Naive thymus-derived CD8-positive, alpha-beta T cell (primary cell): ENCODE results near the gene VWF. TPM values are rescaled to one million over a fixed set of nuclear protein-coding genes. Genes with fewer than 3 reads are reported as not detected.

Experiments
- ATAC-seq, 2 donors: fragments of 150-1000 bp; cut with Tn5 transposase in 1 of 2; sonication (Bioruptor Pico), chemical (Tn5 transposase) in 1 of 2; 1 replicate in 1 of 2; 2 replicates in 1 of 2; pipeline ENCODE4 v1.10.0; 2021; ENCODE audit warnings: mild to moderate bottlenecking in 2 of 2, moderate library complexity in 2 of 2
- POLR2A ChIA-PET: fragments of 350-600 bp; sonication (Branson Sonifier 250); formaldehyde crosslinking; loops from one replicate; lab custom pipeline; 2021; ENCODE audit warnings: antibody characterized with exemption; lab: Charles Lee
- DNase-seq, 10 donors: peaks; one replicate each; pipeline versions ENCODE4 v3.0.0 to v3.0.0-alpha.2; 2020 to 2022
- H3K27ac Mint-ChIP-seq, 10 donors: one replicate each; pipeline ENCODE4 v1.8.0; 2020 to 2022; ENCODE audit warnings: mild to moderate bottlenecking in 10 of 10, mixed read lengths in 10 of 10, moderate library complexity in 4 of 10, inconsistent platforms in 1 of 10
- H3K27me3 Mint-ChIP-seq, 5 donors: one replicate each; pipeline ENCODE4 v1.8.0; 2021 to 2022; ENCODE audit warnings: mixed read lengths in 5 of 5
- H3K36me3 Mint-ChIP-seq, 3 donors: one replicate each; pipeline ENCODE4 v1.8.0; 2020 to 2022; ENCODE audit warnings: mixed read lengths in 3 of 3, mild to moderate bottlenecking in 2 of 3, inconsistent platforms in 1 of 3
- H3K4me1 Mint-ChIP-seq, 4 donors: one replicate each; pipeline ENCODE4 v1.8.0; 2021 to 2022; ENCODE audit warnings: mixed read lengths in 4 of 4
- H3K4me3 Mint-ChIP-seq, 10 donors: one replicate each; pipeline ENCODE4 v1.8.0; 2020 to 2022; ENCODE audit warnings: mild to moderate bottlenecking in 10 of 10, mixed read lengths in 10 of 10, moderate library complexity in 6 of 10, inconsistent platforms in 1 of 10
- H3K9me3 Mint-ChIP-seq, 9 donors: one replicate each; pipeline ENCODE4 v1.8.0; 2020 to 2022; ENCODE audit warnings: mixed read lengths in 9 of 9, mild to moderate bottlenecking in 3 of 9, inconsistent platforms in 1 of 9, moderate library complexity in 1 of 9
- polyA plus RNA-seq, 3 donors: library from polyadenylated mRNA; unstranded; fragments of 300-500 nt; fragmentation: Illumina TruSeq; gene quantifications; one replicate each; pipeline ENCODE4 v1.2.3, GENCODE V29; 2021
- total RNA-seq, 8 experiments: library from RNA in 2 of 8; stranded (reverse) in 2 of 8; gene quantifications; one replicate each; pipeline ENCODE4 v1.2.3 and lab custom pipeline; 2021 to 2026

Gene VWF
- total and polyA plus RNA-seq, 5 experiments from 2014 or later = 0.08 to 0.60 TPM; not detected in 3

- Mint-ChIP-seq H3K27me3 (peaks cover 3 to 15% (median 11%) of the 10 kb centered on the region in 5 donors), H3K27ac (no peak overlapping the region), H3K9me3 (peaks cover 0 to 4% (median 0%) of the 10 kb centered on the region in 9 donors), H3K4me3 (no peak overlapping the region), H3K36me3 (peaks cover 0 to 2% (median 0%) of the 10 kb centered on the region in 3 donors), H3K4me1 (peaks cover 0 to 7% (median 2%) of the 10 kb centered on the region in 4 donors)
- POLR2A ChIA-PET = no interaction called here
- ATAC-seq = no peak
- no peak for DNase-seq
Observed at GRCh38 chr12:6096527-6096926, 27.9 kb downstream of the VWF start.

- H3K9me3 Mint-ChIP-seq = peaks cover 0 to 4% (median 0%) of the 10 kb centered on the region in 9 donors
- no peak for DNase-seq
- peaks cover 4 to 15% (median 11%) of the 10 kb centered on the region in 5 donors for H3K27me3 Mint-ChIP-seq
- no peak for ATAC-seq
- POLR2A ChIA-PET = interaction anchor here (0.5 kb wide), 1 partner anchor 8 kb away, joined by 3 read pairs; no protein-coding TSS in a partner anchor
- no peak overlapping the region for H3K27ac Mint-ChIP-seq
- H3K4me1 Mint-ChIP-seq = peaks cover 7 to 10% (median 8%) of the 10 kb centered on the region in 4 donors
- H3K4me3 Mint-ChIP-seq = no peak overlapping the region
- peaks cover 0 to 2% (median 0%) of the 10 kb centered on the region in 3 donors for H3K36me3 Mint-ChIP-seq
Observed at GRCh38 chr12:6095269-6095668, 29.2 kb downstream of the VWF start.

GRCh38 chr12:6093764-6094163 is 30.7 kb downstream of the VWF start:
- H3K36me3 Mint-ChIP-seq = peaks cover 0 to 2% (median 0%) of the 10 kb centered on the region in 3 donors
- no peak for DNase-seq
- H3K27me3 Mint-ChIP-seq = peaks cover 4 to 15% (median 11%) of the 10 kb centered on the region in 5 donors
- no peak overlapping the region for H3K4me3 Mint-ChIP-seq
- H3K27ac Mint-ChIP-seq = peak overlapping the region in 1 of 10 donors; percentile 18
- ATAC-seq = no peak
- POLR2A ChIA-PET = no interaction called here
- peaks cover 7 to 10% (median 8%) of the 10 kb centered on the region in 4 donors for H3K4me1 Mint-ChIP-seq
- H3K9me3 Mint-ChIP-seq = peaks cover 0 to 4% (median 0%) of the 10 kb centered on the region in 9 donors

DNA sequence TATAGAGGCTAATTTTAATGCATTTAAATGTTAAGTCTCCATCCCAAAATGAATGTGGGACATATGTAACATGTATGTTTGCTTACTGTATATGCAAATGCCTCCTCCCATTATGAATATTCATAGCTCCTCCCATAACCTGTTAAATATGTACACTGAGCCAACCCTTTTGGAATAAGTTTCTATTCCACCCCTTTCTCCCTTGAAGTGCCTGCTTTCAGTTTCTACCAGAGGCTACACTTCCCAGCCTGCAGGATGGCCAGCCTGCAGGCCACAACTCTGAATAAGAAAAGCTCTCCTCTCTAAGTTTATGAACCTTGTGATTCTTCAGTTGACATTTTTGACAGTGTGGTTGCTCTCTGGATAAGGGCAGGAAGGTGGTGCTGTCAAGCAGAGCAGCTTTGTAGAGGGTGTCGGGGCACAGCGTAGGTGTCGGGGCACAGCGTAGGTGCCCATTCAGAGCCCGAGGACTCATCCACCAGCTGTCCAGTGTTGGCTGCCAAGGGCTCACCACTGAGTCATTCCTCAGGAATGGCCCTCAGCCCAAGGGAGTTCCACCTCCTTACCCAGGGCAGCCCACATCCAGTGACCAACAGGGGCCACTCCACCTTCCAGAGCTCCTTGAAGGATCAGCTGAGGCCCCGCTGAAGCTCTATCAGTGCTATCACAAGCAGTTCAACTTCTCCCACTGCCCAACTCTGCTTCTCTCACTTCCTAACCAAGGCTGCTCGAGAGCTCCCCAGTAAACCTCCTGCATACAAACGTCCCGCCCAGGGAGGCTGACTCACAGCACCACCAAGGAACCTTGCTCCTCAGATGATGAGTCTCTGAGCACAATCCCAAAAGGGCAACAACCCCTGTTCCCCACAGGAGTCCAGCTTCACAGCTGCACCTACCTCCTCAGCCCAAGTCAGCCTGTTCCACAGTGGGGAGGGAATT is 31.4 kb downstream of the VWF start:
- Mint-ChIP-seq H3K4me3 (no peak overlapping the region), H3K36me3 (peaks cover 0 to 2% (median 0%) of the 10 kb centered on the region in 3 donors), H3K4me1 (peaks cover 7 to 10% (median 8%) of the 10 kb centered on the region in 4 donors), H3K27ac (peak overlapping the region in 2 of 10 donors; percentile 42 to 83), H3K27me3 (peaks cover 4 to 15% (median 11%) of the 10 kb centered on the region in 5 donors), H3K9me3 (peaks cover 0 to 4% (median 0%) of the 10 kb centered on the region in 9 donors)
- DNase-seq (no peak), ATAC-seq (no peak)
- POLR2A ChIA-PET = no interaction called here

DNA sequence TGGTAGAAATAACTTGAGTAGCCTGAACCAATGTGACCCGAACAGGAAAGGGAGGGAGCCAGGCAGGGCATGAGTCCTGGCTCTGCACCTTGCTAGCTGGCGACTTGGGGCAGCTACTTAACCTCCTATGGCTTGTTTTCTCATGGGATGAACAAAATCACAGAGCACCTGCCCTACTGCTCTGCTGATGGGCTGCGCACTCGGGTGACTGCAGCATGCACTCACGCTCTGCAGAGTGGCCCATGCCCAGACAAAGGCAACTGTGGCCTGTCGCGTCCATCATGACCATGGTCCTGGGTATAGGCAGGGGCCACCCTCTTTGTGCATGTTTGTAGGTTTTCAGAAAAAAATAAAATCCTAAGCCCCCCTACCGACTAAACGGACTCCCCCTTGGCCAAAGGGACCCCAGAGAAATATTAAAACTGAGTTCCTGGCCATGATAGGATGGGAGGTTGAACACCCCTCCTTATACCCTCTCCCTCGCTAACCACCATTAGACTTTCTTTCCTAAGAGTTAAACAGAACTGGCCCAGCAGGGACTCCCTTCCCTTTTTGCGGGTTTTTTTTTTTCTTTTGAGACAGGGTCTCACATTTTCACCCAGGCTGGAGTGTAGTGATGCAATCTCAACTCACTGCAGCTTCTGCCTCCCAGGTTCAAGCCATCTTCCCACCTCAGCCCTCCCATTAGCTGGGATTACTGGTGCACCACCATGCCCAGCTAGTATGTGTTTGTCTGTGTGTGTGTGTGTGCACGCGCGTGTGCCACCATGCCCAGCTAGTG is 32.5 kb downstream of the VWF start:
- no peak for DNase-seq
- no peaks in the 10 kb centered on the region for H3K9me3 Mint-ChIP-seq
- H3K4me1 Mint-ChIP-seq = peaks cover 7 to 10% (median 8%) of the 10 kb centered on the region in 4 donors
- POLR2A ChIA-PET = no interaction called here
- no peak overlapping the region for H3K27ac Mint-ChIP-seq
- no peaks in the 10 kb centered on the region for H3K36me3 Mint-ChIP-seq
- peaks cover 4 to 16% (median 10%) of the 10 kb centered on the region in 5 donors for H3K27me3 Mint-ChIP-seq
- no peak overlapping the region for H3K4me3 Mint-ChIP-seq
- ATAC-seq = no peak

- no peak for ATAC-seq
- peaks cover 7 to 10% (median 9%) of the 10 kb centered on the region in 4 donors for H3K4me1 Mint-ChIP-seq
- H3K4me3 Mint-ChIP-seq = no peak overlapping the region
- POLR2A ChIA-PET = interaction anchor here (0.5 kb wide), 1 partner anchor 14 kb away, joined by 3 read pairs; no protein-coding TSS in a partner anchor
- peaks cover 4 to 14% (median 9%) of the 10 kb centered on the region in 5 donors for H3K27me3 Mint-ChIP-seq
- H3K36me3 Mint-ChIP-seq = no peaks in the 10 kb centered on the region
- H3K27ac Mint-ChIP-seq = peak overlapping the region in 3 of 10 donors; percentile 16 to 37 (median 29)
- no peaks in the 10 kb centered on the region for H3K9me3 Mint-ChIP-seq
- DNase-seq = no peak
Observed at GRCh38 chr12:6090803-6091202, 33.7 kb downstream of the VWF start.

DNA sequence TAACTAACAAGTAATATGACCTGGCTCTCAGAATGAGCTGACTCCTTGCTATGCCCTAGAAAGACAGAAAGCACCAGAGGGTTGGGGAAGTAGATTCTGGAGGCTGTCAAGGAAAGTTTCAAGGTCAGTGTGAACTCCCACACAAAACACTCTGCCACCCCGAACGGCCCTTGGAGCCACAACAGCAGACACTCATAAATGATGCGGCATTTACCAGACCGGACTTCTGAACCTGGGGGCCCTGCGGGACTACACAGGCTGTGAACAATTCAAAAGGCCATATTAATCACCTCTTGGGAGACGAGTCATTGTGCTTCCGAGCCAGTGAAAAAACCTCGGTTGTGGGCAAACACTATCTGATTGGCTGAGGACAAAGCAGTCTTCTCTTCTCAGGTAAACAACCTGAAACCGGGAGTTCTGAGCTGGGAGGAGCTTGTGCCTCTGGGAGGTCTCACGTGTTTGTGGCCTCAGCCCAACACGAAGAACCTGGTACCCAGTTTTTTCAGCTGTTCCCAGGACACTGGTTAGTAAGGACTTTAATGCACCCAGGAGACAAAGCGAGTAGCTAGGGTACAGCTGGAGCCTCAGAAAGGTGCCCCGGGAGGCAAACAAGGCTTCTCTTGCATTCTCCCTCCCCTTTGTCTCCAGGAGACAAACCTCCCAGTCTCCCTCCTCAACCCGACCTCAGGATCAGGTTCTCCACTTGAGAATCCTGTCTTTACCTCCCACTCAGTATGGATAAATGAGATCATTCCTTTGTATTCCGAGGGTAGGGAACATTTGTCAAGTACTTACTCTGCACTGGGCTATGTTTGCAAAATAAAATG is 35.3 kb downstream of the VWF start:
- H3K36me3 Mint-ChIP-seq = no peaks in the 10 kb centered on the region
- DNase-seq (no peak), ATAC-seq (no peak)
- peak overlapping the region in 1 of 10 donors; percentile 54 for H3K27ac Mint-ChIP-seq
- no peak overlapping the region for H3K4me3 Mint-ChIP-seq
- no peaks in the 10 kb centered on the region for H3K9me3 Mint-ChIP-seq
- peaks cover 7 to 11% (median 9%) of the 10 kb centered on the region in 4 donors for H3K4me1 Mint-ChIP-seq
- POLR2A ChIA-PET = interaction anchor here (0.6 kb wide), 1 partner anchor 38 kb away, joined by 3 read pairs; no protein-coding TSS in a partner anchor
- peaks cover 4 to 14% (median 9%) of the 10 kb centered on the region in 5 donors for H3K27me3 Mint-ChIP-seq

- Mint-ChIP-seq H3K27ac (no peak overlapping the region), H3K4me3 (no peak overlapping the region), H3K4me1 (peaks cover 6 to 8% (median 7%) of the 10 kb centered on the region in 4 donors), H3K36me3 (no peaks in the 10 kb centered on the region), H3K27me3 (peaks cover 0 to 3% (median 1%) of the 10 kb centered on the region in 5 donors), H3K9me3 (no peaks in the 10 kb centered on the region)
- ATAC-seq (no peak), DNase-seq (no peak)
- POLR2A ChIA-PET = no interaction called here
Observed at GRCh38 chr12:6086316-6086715, 38.2 kb downstream of the VWF start.

GRCh38 chr12:6085841-6086240 is 38.6 kb downstream of the VWF start:
- ATAC-seq = no peak
- Mint-ChIP-seq H3K9me3 (no peaks in the 10 kb centered on the region), H3K36me3 (no peaks in the 10 kb centered on the region), H3K4me1 (peaks cover 4 to 6% (median 4%) of the 10 kb centered on the region in 4 donors), H3K27me3 (peaks cover 1 to 5% (median 4%) of the 10 kb centered on the region in 5 donors), H3K27ac (no peak overlapping the region), H3K4me3 (no peak overlapping the region)
- POLR2A ChIA-PET = interaction anchor here (0.6 kb wide), 1 partner anchor 174 kb away, joined by 3 read pairs; no protein-coding TSS in a partner anchor
- DNase-seq = no peak

DNA sequence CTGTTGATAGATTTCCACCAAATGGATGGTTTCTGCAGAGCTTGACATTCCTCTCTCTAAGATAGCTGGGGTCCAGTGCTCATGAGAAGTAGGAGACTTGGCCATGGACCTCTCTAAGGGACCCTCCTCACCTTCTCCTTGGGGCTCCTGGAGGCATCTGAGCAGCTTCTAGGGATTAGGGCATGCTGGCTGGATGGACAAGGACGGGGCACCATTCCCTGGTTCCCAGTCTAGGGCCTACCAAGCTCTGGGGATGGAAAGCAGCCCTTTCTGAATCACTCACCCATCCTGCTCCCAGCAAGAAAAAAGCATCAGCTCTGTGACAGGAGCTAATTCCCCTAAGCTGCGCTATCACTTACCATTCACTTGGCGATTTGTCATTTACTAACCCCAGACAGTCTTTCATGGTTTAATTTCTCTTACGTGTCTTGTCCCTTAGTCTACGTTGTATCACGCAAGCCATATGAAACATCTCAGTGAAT is 39.5 kb downstream of the VWF start:
- POLR2A ChIA-PET = no interaction called here
- DNase-seq = no peak
- Mint-ChIP-seq H3K27me3 (peaks cover 0 to 12% (median 4%) of the 10 kb centered on the region in 5 donors), H3K9me3 (no peaks in the 10 kb centered on the region), H3K4me1 (peaks cover 0 to 8% (median 0%) of the 10 kb centered on the region in 4 donors), H3K36me3 (no peaks in the 10 kb centered on the region), H3K27ac (no peak overlapping the region), H3K4me3 (no peak overlapping the region)
- ATAC-seq = no peak

DNA sequence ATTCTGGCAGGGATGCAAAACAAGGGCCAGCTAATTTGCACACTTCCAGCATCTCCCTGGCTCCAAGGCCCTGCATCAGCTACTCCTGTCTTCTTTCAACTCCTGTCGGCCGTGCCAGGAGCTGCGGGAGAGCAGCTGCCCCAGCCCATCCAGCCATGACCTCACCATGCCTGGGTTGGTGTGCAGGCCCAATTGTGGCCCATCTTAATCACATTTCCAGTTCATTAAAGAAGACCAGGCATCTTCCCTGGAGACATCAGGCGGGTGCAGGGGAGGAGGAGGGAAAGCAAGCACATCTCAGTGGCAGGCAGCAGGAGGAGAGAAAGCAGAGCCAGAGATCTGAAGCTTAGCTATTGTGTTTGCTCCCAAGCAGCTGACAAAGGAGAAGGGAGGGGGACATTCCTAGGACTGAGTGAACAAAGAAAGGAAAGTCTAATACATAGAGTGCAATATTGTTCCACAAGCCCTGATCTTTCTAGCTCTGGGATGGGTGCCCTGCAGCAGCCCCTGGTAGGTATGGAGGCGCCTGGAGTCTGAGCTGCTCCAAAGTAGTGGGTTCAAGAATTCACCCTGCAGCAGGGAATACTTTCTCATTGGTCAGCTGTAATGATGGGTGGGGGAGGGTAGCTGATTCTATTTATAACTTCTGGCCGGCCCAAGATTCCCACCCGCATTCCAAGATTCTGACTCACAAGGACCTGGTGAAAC is 40.1 kb downstream of the VWF start:
- ATAC-seq (no peak), DNase-seq (no peak)
- Mint-ChIP-seq H3K4me3 (no peak overlapping the region), H3K36me3 (no peaks in the 10 kb centered on the region), H3K27me3 (peaks cover 0 to 14% (median 4%) of the 10 kb centered on the region in 5 donors), H3K4me1 (peaks cover 0 to 8% (median 0%) of the 10 kb centered on the region in 4 donors), H3K27ac (no peak overlapping the region), H3K9me3 (no peaks in the 10 kb centered on the region)
- POLR2A ChIA-PET = no interaction called here
